Measurements from ENCODE around the gene EHBP1.

GRCh38 chr2:63049211-63049969 lies 343.9 kb downstream of the EHBP1 start:
- TF ChIP-seq FOXM1 (IDR thresholded peaks at IDR 0.05; ENCODE audit: borderline replicate concordance, low read depth) (no peak), YY1 (IDR thresholded peaks at IDR 0.05; ENCODE audit: low read depth) (no peak)
